H9 (cell line): ENCODE results near the gene DAGLB. TPM values are rescaled to one million over a fixed set of nuclear protein-coding genes. Genes with fewer than 3 reads are reported as not detected.
A peak's percentile ranks its signal among the peaks of the same experiment; 100 is the strongest.

Source experiments
- DNase-seq: peaks from one replicate; pipeline ENCODE4 v3.0.0-alpha.2; 2017
- H2AFZ ChIP-seq: one replicate; pipeline ENCODE4 v1.6.1; 2013; ENCODE audit warnings: mild to moderate bottlenecking, low read length, control low read depth, moderate library complexity
- H2AK5ac ChIP-seq: 2 replicates; pipeline ENCODE4 v1.6.1; 2013; ENCODE audit warnings: low read length, control low read depth, mixed read lengths; ENCODE audit not compliant: insufficient read length
- H2BK120ac ChIP-seq: one replicate; pipeline ENCODE4 v1.6.1; 2013; ENCODE audit warnings: low read depth, mild to moderate bottlenecking, low read length, control low read depth, inconsistent platforms; ENCODE audit not compliant: poor library complexity, severe bottlenecking
- H2BK12ac ChIP-seq: 2 replicates; pipeline ENCODE4 v1.6.1; 2013; ENCODE audit warnings: low read length, control low read depth, mixed read lengths, low read depth; ENCODE audit not compliant: insufficient read length
- H2BK15ac ChIP-seq: 2 replicates; pipeline ENCODE4 v1.6.1; 2013; ENCODE audit warnings: low read depth, low read length, control low read depth
- H2BK20ac ChIP-seq: one replicate; pipeline ENCODE4 v1.6.1; 2013; ENCODE audit warnings: low read depth, mild to moderate bottlenecking, low read length, control low read depth, inconsistent platforms; ENCODE audit not compliant: poor library complexity, severe bottlenecking
- H2BK5ac ChIP-seq: 2 replicates; pipeline ENCODE4 v1.6.1; 2013; ENCODE audit warnings: low read length, control low read depth, mixed read lengths; ENCODE audit not compliant: insufficient read length
- H3K14ac ChIP-seq: 2 replicates; pipeline ENCODE4 v1.6.1; 2013; ENCODE audit warnings: low read length, control low read depth; ENCODE audit not compliant: insufficient read depth
- H3K18ac ChIP-seq: 2 replicates; pipeline ENCODE4 v1.6.1; 2013; ENCODE audit warnings: low read depth, mild to moderate bottlenecking, mixed read lengths, low read length, control low read depth; ENCODE audit not compliant: insufficient read length
- H3K23ac ChIP-seq: 2 replicates; pipeline ENCODE4 v1.6.1; 2013; ENCODE audit warnings: low read length, control low read depth, mixed read lengths, low read depth; ENCODE audit not compliant: insufficient read length
- H3K23me2 ChIP-seq: 2 replicates; pipeline ENCODE4 v1.6.1; 2013; ENCODE audit warnings: low read depth, mild to moderate bottlenecking, mixed read lengths, low read length, control low read depth; ENCODE audit not compliant: insufficient read length, poor library complexity, severe bottlenecking
- H3K27ac ChIP-seq: 2 replicates; pipeline ENCODE4 v1.5.1; 2013; ENCODE audit warnings: low read length, control low read depth, mixed read lengths, low read depth; ENCODE audit not compliant: insufficient read length
- H3K27me3 ChIP-seq: 2 replicates; pipeline ENCODE4 v1.6.1; 2013; ENCODE audit warnings: low read length, control low read depth, inconsistent platforms; ENCODE audit not compliant: insufficient read depth
- H3K4ac ChIP-seq: 2 replicates; pipeline ENCODE4 v1.6.1; 2013; ENCODE audit warnings: low read depth, mild to moderate bottlenecking, control low read depth, inconsistent platforms, low read length, moderate library complexity
- H3K4me1 ChIP-seq: 2 replicates; pipeline ENCODE4 v1.6.1; 2013; ENCODE audit warnings: low read length, control low read depth, inconsistent platforms; ENCODE audit not compliant: insufficient read depth
- H3K4me2 ChIP-seq: 2 replicates; pipeline ENCODE4 v1.6.1; 2013; ENCODE audit warnings: low read length, control low read depth, mixed read lengths; ENCODE audit not compliant: insufficient read length, insufficient read depth
- H3K56ac ChIP-seq: 2 replicates; pipeline ENCODE4 v1.6.1; 2013; ENCODE audit warnings: low read depth, mild to moderate bottlenecking, mixed read lengths, low read length, control low read depth; ENCODE audit not compliant: insufficient read length
- H3K79me1 ChIP-seq: 2 replicates; pipeline ENCODE4 v1.6.1; 2013; ENCODE audit warnings: low read depth, mild to moderate bottlenecking, moderate library complexity, low read length, control low read depth, inconsistent platforms; ENCODE audit not compliant: insufficient read depth, poor library complexity, severe bottlenecking
- H3K79me2 ChIP-seq: 2 replicates; pipeline ENCODE4 v1.6.1; 2013; ENCODE audit warnings: low read length, control low read depth, inconsistent platforms; ENCODE audit not compliant: insufficient read depth
- H3K9ac ChIP-seq: 2 replicates; pipeline ENCODE4 v1.6.1; 2013; ENCODE audit warnings: low read length, control low read depth, mixed read lengths; ENCODE audit not compliant: insufficient read length; ENCODE audit errors: extremely low read depth
- H3K9me3 ChIP-seq: one replicate; pipeline ENCODE4 v1.6.1; 2013; ENCODE audit warnings: low read depth, low read length, inconsistent platforms; ENCODE audit not compliant: control insufficient read depth
- H3T11ph ChIP-seq: one replicate; pipeline ENCODE4 v1.6.1; 2013; ENCODE audit warnings: mild to moderate bottlenecking, low read length, control low read depth, inconsistent platforms
- H4K20me1 ChIP-seq: one replicate; pipeline ENCODE4 v1.6.1; 2013; ENCODE audit not compliant: control insufficient read depth, insufficient read length, insufficient read depth
- H4K5ac ChIP-seq: 2 replicates; pipeline ENCODE4 v1.6.1; 2013; ENCODE audit warnings: low read depth, mild to moderate bottlenecking, mixed read lengths, low read length, control low read depth; ENCODE audit not compliant: insufficient read length
- H4K8ac ChIP-seq: replicated peaks from 2 replicates; pipeline ENCODE4 v1.6.1; 2013; ENCODE audit warnings: low read length, control low read depth, mixed read lengths, low read depth; ENCODE audit not compliant: insufficient read length
- H4K91ac ChIP-seq: 2 replicates; pipeline ENCODE4 v1.6.1; 2013; ENCODE audit warnings: low read depth, mild to moderate bottlenecking, moderate library complexity, mixed read lengths, low read length, control low read depth; ENCODE audit not compliant: insufficient read length
- H3K27ac Mint-ChIP-seq, 3 experiments: 2 replicates in 2 of 3; 3 replicates in 1 of 3; pipeline ENCODE4 v1.8.0; 2020 to 2021; ENCODE audit warnings: mixed read lengths in 3 of 3, mild to moderate bottlenecking in 1 of 3, moderate library complexity in 1 of 3
- H3K27me3 Mint-ChIP-seq: 2 replicates; pipeline ENCODE4 v1.8.0; 2021; ENCODE audit warnings: low read depth, mild to moderate bottlenecking, moderate library complexity, mixed read lengths
- H3K36me3 Mint-ChIP-seq, 3 experiments: 2 replicates in 2 of 3; 3 replicates in 1 of 3; pipeline ENCODE4 v1.8.0; 2020 to 2021; ENCODE audit warnings: low read depth in 3 of 3, mixed read lengths in 3 of 3; ENCODE audit not compliant: insufficient read depth in 1 of 3
- H3K4me1 Mint-ChIP-seq, 2 experiments: 2 replicates each; pipeline ENCODE4 v1.8.0; 2020; ENCODE audit warnings: mixed read lengths in 2 of 2
- H3K4me3 Mint-ChIP-seq, 2 experiments: 2 replicates in 1 of 2; 3 replicates in 1 of 2; pipeline ENCODE4 v1.8.0; 2020 to 2021; ENCODE audit warnings: mild to moderate bottlenecking in 2 of 2, mixed read lengths in 2 of 2, moderate library complexity in 1 of 2
- H3K9me3 Mint-ChIP-seq, 2 experiments: 2 replicates in 1 of 2; 3 replicates in 1 of 2; pipeline ENCODE4 v1.8.0; 2020; ENCODE audit warnings: mild to moderate bottlenecking in 2 of 2, mixed read lengths in 2 of 2, moderate library complexity in 1 of 2
- CTCF ChIP-seq: fragments of 200-600 bp; sonication (generic); conservative IDR thresholded peaks from 3 replicates; pipeline ENCODE4 v1.8.0; 2021; ENCODE audit warnings: antibody characterized with exemption, mild to moderate bottlenecking
- WGBS: extraction: QIAGEN DNeasy Blood & Tissue Kit; methylation state at CpG from one replicate; pipeline ENCODE4 v1.1.7; 2013; ENCODE audit warnings: missing lambda C conversion rate, low lambda C conversion rate, mixed read lengths; ENCODE audit not compliant: insufficient read length; ENCODE audit errors: extremely low coverage; 5-methylcytosine and 5-hydroxymethylcytosine counted together
- total RNA-seq: library from RNA; stranded (reverse); gene quantifications from 2 replicates; pipeline ENCODE4 v1.2.1, GENCODE V29; 2021

The DAGLB gene
- total RNA-seq, 1 experiment from 2014 or later = 46.4 TPM

- no peak overlapping the region for H3K18ac ChIP-seq
- H2BK5ac ChIP-seq = no peak overlapping the region
- peaks cover 52 to 62% (median 57%) of the 10 kb centered on the region in 3 experiments for H3K36me3 Mint-ChIP-seq
- H4K5ac ChIP-seq = no peak overlapping the region
- no peak overlapping the region for H2AK5ac ChIP-seq
- H2AFZ ChIP-seq = no peak overlapping the region
- no peak for DNase-seq
- H4K91ac ChIP-seq = no peak overlapping the region
- H4K20me1 ChIP-seq = no peaks in the 10 kb centered on the region
- no peaks in the 10 kb centered on the region for H3K23me2 ChIP-seq
- H3K79me2 ChIP-seq = peaks cover 24% of the 10 kb centered on the region; the same call in 1 of the 2 replicates
- no peak overlapping the region for H4K8ac ChIP-seq
- no peak overlapping the region for H3K4ac ChIP-seq
- H3K4me2 ChIP-seq = no peak overlapping the region
- H2BK12ac ChIP-seq = no peak overlapping the region
- no peak overlapping the region for H2BK20ac ChIP-seq
- H3K27me3 Mint-ChIP-seq = no peaks in the 10 kb centered on the region
- H3K4me1 Mint-ChIP-seq = peaks cover 7 to 23% of the 10 kb centered on the region in 2 experiments; a peak in 3 of 4 replicates
- no peaks in the 10 kb centered on the region for H3K9me3 Mint-ChIP-seq
- H3K27me3 ChIP-seq = no peaks in the 10 kb centered on the region
- peaks cover 6% of the 10 kb centered on the region for H3K79me1 ChIP-seq
- H3K9ac ChIP-seq = no peak overlapping the region
- WGBS = no CpG with 5 or more reads among the region's 8 CpGs
- TF ChIP-seq CTCF = no peak
- H3K4me3 Mint-ChIP-seq = no peak overlapping the region
- no peaks in the 10 kb centered on the region for H3K9me3 ChIP-seq
- H3K27ac ChIP-seq = no peak overlapping the region
- no peak overlapping the region for H2BK120ac ChIP-seq
- no peak overlapping the region for H3K23ac ChIP-seq
- H3K4me1 ChIP-seq = no peaks in the 10 kb centered on the region
- H3K56ac ChIP-seq = no peak overlapping the region
- H3T11ph ChIP-seq = no peak overlapping the region
- H3K14ac ChIP-seq = no peak overlapping the region
- no peak overlapping the region for H2BK15ac ChIP-seq
- peak overlapping the region in 2 of 3 experiments; percentile 59 to 86; a peak in 3 of 7 replicates for H3K27ac Mint-ChIP-seq
Observed at GRCh38 chr7:6399351-6399750, 48.4 kb downstream of the DAGLB start.
